ENCODE data around the gene PRKCQ.

DNA sequence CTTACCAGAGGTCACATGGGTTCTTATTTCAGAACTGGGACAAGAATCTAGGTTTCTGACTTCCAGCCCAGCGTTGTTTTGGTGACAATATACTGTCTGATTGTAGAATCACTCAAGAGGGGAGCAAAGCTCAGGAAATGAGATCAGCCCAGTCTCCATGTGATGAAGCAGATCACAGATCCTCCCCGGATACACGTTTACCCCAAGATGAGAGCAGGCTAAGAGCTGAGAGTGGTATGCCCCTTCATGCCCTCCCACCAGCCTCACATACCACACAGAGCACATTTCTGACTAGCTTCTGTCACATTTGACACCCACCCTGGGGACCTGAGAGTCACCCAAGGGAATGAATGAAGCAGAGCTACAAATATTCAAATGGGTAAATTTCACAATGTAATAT is 27.1 kb upstream of the PRKCQ start:
- TF ChIP-seq, protein P1, sequence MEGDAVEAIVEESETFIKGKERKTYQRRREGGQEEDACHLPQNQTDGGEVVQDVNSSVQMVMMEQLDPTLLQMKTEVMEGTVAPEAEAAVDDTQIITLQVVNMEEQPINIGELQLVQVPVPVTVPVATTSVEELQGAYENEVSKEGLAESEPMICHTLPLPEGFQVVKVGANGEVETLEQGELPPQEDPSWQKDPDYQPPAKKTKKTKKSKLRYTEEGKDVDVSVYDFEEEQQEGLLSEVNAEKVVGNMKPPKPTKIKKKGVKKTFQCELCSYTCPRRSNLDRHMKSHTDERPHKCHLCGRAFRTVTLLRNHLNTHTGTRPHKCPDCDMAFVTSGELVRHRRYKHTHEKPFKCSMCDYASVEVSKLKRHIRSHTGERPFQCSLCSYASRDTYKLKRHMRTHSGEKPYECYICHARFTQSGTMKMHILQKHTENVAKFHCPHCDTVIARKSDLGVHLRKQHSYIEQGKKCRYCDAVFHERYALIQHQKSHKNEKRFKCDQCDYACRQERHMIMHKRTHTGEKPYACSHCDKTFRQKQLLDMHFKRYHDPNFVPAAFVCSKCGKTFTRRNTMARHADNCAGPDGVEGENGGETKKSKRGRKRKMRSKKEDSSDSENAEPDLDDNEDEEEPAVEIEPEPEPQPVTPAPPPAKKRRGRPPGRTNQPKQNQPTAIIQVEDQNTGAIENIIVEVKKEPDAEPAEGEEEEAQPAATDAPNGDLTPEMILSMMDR (IDR thresholded peaks at IDR 0.05; ENCODE audit: low read depth, low read length), result no peak
- TF ChIP-seq POLR2A (IDR thresholded peaks at IDR 0.05; ENCODE audit: extremely low read depth, insufficient read length), result no peak
